Activated CD4-positive, alpha-beta memory T cell treated with anti-CD3 and anti-CD28 coated beads, Interleukin-2, amount 10 ng/mL, durations not matched to agents 7 days and 5 days (primary cell): Measurements from ENCODE around the gene PHC2. TPM values are rescaled to one million over a fixed set of nuclear protein-coding genes. Genes with fewer than 3 reads are reported as not detected.

Experiments used
- CTCF ChIA-PET: fragments of 350-600 bp; sonication (Branson Sonifier 250); formaldehyde crosslinking; loops from one replicate; lab custom pipeline; 2021; ENCODE audit warnings: antibody characterized with exemption, inconsistent platforms; lab: Charles Lee
- POLR2A ChIA-PET: fragments of 350-600 bp; sonication (Branson Sonifier 250); formaldehyde crosslinking; loops from one replicate; lab custom pipeline; 2021; ENCODE audit warnings: antibody characterized with exemption; lab: Charles Lee
- DNase-seq: peaks from one replicate; pipeline ENCODE4 v3.0.0-alpha.2; 2020
- H3K27ac Mint-ChIP-seq: one replicate; pipeline ENCODE4 v1.8.0; 2021; ENCODE audit warnings: mild to moderate bottlenecking, mixed read lengths
- H3K27me3 Mint-ChIP-seq: one replicate; pipeline ENCODE4 v1.8.0; 2021; ENCODE audit warnings: mixed read lengths
- H3K36me3 Mint-ChIP-seq: one replicate; pipeline ENCODE4 v1.8.0; 2021; ENCODE audit warnings: low read depth, mixed read lengths
- H3K4me1 Mint-ChIP-seq: one replicate; pipeline ENCODE4 v1.8.0; 2021; ENCODE audit warnings: mixed read lengths
- H3K4me3 Mint-ChIP-seq: one replicate; pipeline ENCODE4 v1.8.0; 2021; ENCODE audit warnings: mild to moderate bottlenecking, mixed read lengths
- H3K9me3 Mint-ChIP-seq: one replicate; pipeline ENCODE4 v1.8.0; 2021; ENCODE audit warnings: mixed read lengths
- total RNA-seq, 2 experiments: library from RNA; stranded (reverse); gene quantifications; one replicate each; pipeline ENCODE4 v1.2.3, GENCODE V29; 2021

The PHC2 gene
- total RNA-seq, 2 experiments from 2014 or later: 41.3 to 42.9 TPM

GRCh38 chr1:33346533-33346926, 84.4 kb downstream of the PHC2 start:
- ChIA-PET POLR2A (no interaction called here), CTCF (no interaction called here)
- Mint-ChIP-seq H3K27ac (no peak overlapping the region), H3K27me3 (peaks cover 3% of the 10 kb centered on the region), H3K4me1 (peaks cover 47% of the 10 kb centered on the region), H3K36me3 (peaks cover 37% of the 10 kb centered on the region), H3K4me3 (peak overlapping the region; percentile 82), H3K9me3 (no peaks in the 10 kb centered on the region)
- DNase-seq: no peak

- H3K27me3 Mint-ChIP-seq: no peaks in the 10 kb centered on the region
- CTCF ChIA-PET: no interaction called here
Observed at GRCh38 chr1:33344896-33345560, 85.9 kb downstream of the PHC2 start.

GRCh38 chr1:33343539-33343938, 87.4 kb downstream of the PHC2 start:
- ChIA-PET CTCF (no interaction called here), POLR2A (no interaction called here)
- Mint-ChIP-seq H3K4me3 (no peak overlapping the region), H3K27ac (no peak overlapping the region), H3K27me3 (no peaks in the 10 kb centered on the region), H3K9me3 (no peaks in the 10 kb centered on the region), H3K36me3 (peaks cover 33% of the 10 kb centered on the region), H3K4me1 (peaks cover 36% of the 10 kb centered on the region)
- DNase-seq: no peak

More at GRCh38 chr1:33344896-33345560, 85.9 kb downstream of the PHC2 start:
- Mint-ChIP-seq H3K36me3 (peaks cover 39% of the 10 kb centered on the region), H3K27ac (no peak overlapping the region), H3K4me1 (peaks cover 37% of the 10 kb centered on the region), H3K4me3 (no peak overlapping the region), H3K9me3 (no peaks in the 10 kb centered on the region)
- POLR2A ChIA-PET: no interaction called here
- no peak for DNase-seq

- no peaks in the 10 kb centered on the region for H3K27me3 Mint-ChIP-seq
- H3K9me3 Mint-ChIP-seq: no peaks in the 10 kb centered on the region
- H3K4me3 Mint-ChIP-seq: no peak overlapping the region
- ChIA-PET CTCF (no interaction called here), POLR2A (interaction anchor here (0.6 to 1.1 kb wide), 2 partner anchors 39 to 99 kb away, joined by 4 read pairs; no protein-coding TSS in a partner anchor)
- H3K27ac Mint-ChIP-seq: no peak overlapping the region
- H3K36me3 Mint-ChIP-seq: peaks cover 27% of the 10 kb centered on the region
- DNase-seq: no peak
- H3K4me1 Mint-ChIP-seq: peaks cover 23% of the 10 kb centered on the region
Observed at GRCh38 chr1:33342041-33342723, 88.7 kb downstream of the PHC2 start.

- Mint-ChIP-seq H3K27ac (no peak overlapping the region), H3K4me3 (no peak overlapping the region), H3K4me1 (peaks cover 13% of the 10 kb centered on the region), H3K9me3 (no peaks in the 10 kb centered on the region), H3K27me3 (no peaks in the 10 kb centered on the region), H3K36me3 (peaks cover 17% of the 10 kb centered on the region)
- POLR2A ChIA-PET: no interaction called here
- CTCF ChIA-PET: no interaction called here
- DNase-seq: no peak
Observed at GRCh38 chr1:33341190-33341589, 89.7 kb downstream of the PHC2 start.

GRCh38 chr1:33339413-33339812, 91.5 kb downstream of the PHC2 start:
- Mint-ChIP-seq H3K9me3 (no peaks in the 10 kb centered on the region), H3K27ac (no peak overlapping the region), H3K27me3 (no peaks in the 10 kb centered on the region), H3K4me3 (no peak overlapping the region), H3K4me1 (peaks cover 10% of the 10 kb centered on the region), H3K36me3 (peaks cover 14% of the 10 kb centered on the region)
- DNase-seq: no peak
- ChIA-PET CTCF (interaction anchor here (2.0 kb wide), 1 partner anchor 44 kb away, joined by 7 read pairs; no protein-coding TSS in a partner anchor), POLR2A (interaction anchor here (1.5 kb wide), 1 partner anchor 9 kb away, joined by 5 read pairs; no protein-coding TSS in a partner anchor)

- no peak overlapping the region for H3K27ac Mint-ChIP-seq
- H3K4me3 Mint-ChIP-seq: no peak overlapping the region
- CTCF ChIA-PET: interaction anchor here (2.0 kb wide), 1 partner anchor 43 kb away, joined by 7 read pairs; no protein-coding TSS in a partner anchor
- DNase-seq: no peak
- peaks cover 19% of the 10 kb centered on the region for H3K36me3 Mint-ChIP-seq
- no peaks in the 10 kb centered on the region for H3K9me3 Mint-ChIP-seq
- peaks cover 10% of the 10 kb centered on the region for H3K4me1 Mint-ChIP-seq
- POLR2A ChIA-PET: interaction anchor here (1.5 kb wide), 1 partner anchor 10 kb away, joined by 5 read pairs; no protein-coding TSS in a partner anchor
- no peaks in the 10 kb centered on the region for H3K27me3 Mint-ChIP-seq
Observed at GRCh38 chr1:33338440-33339211, 92.3 kb downstream of the PHC2 start.

- no peak overlapping the region for H3K4me3 Mint-ChIP-seq
- ChIA-PET CTCF (interaction anchor here (2.0 kb wide), 1 partner anchor 42 kb away, joined by 7 read pairs; no protein-coding TSS in a partner anchor), POLR2A (no interaction called here)
- no peak overlapping the region for H3K27ac Mint-ChIP-seq
- no peak for DNase-seq
- H3K36me3 Mint-ChIP-seq: peaks cover 24% of the 10 kb centered on the region
- H3K27me3 Mint-ChIP-seq: no peaks in the 10 kb centered on the region
- no peaks in the 10 kb centered on the region for H3K9me3 Mint-ChIP-seq
- H3K4me1 Mint-ChIP-seq: peaks cover 10% of the 10 kb centered on the region
Observed at GRCh38 chr1:33338048-33338439, 92.9 kb downstream of the PHC2 start.

GRCh38 chr1:33337441-33337840, 93.5 kb downstream of the PHC2 start:
- peaks cover 20% of the 10 kb centered on the region for H3K36me3 Mint-ChIP-seq
- CTCF ChIA-PET: no interaction called here
- H3K4me1 Mint-ChIP-seq: peaks cover 9% of the 10 kb centered on the region
- H3K27ac Mint-ChIP-seq: no peak overlapping the region
- no peak overlapping the region for H3K4me3 Mint-ChIP-seq
- H3K27me3 Mint-ChIP-seq: no peaks in the 10 kb centered on the region
- no peak for DNase-seq
- POLR2A ChIA-PET: no interaction called here
- H3K9me3 Mint-ChIP-seq: no peaks in the 10 kb centered on the region

- H3K27ac Mint-ChIP-seq: no peak overlapping the region
- H3K4me1 Mint-ChIP-seq: peaks cover 9% of the 10 kb centered on the region
- no peak overlapping the region for H3K4me3 Mint-ChIP-seq
- H3K27me3 Mint-ChIP-seq: no peaks in the 10 kb centered on the region
- peaks cover 28% of the 10 kb centered on the region for H3K36me3 Mint-ChIP-seq
- ChIA-PET POLR2A (interaction anchor here (0.6 kb wide), 1 partner anchor 236 kb away, joined by 3 read pairs; no protein-coding TSS in a partner anchor), CTCF (interaction anchor here (0.7 to 1.4 kb wide), 2 partner anchors 41 to 916 kb away, joined by 4 to 7 read pairs; no protein-coding TSS in a partner anchor)
- no peak for DNase-seq
- no peaks in the 10 kb centered on the region for H3K9me3 Mint-ChIP-seq
Observed at GRCh38 chr1:33336580-33336979, 94.3 kb downstream of the PHC2 start.

GRCh38 chr1:33335020-33335419, 95.9 kb downstream of the PHC2 start:
- no peaks in the 10 kb centered on the region for H3K9me3 Mint-ChIP-seq
- H3K27ac Mint-ChIP-seq: no peak overlapping the region
- CTCF ChIA-PET: no interaction called here
- no peak overlapping the region for H3K4me3 Mint-ChIP-seq
- no peaks in the 10 kb centered on the region for H3K27me3 Mint-ChIP-seq
- DNase-seq: no peak
- peaks cover 28% of the 10 kb centered on the region for H3K36me3 Mint-ChIP-seq
- POLR2A ChIA-PET: interaction anchor here (1.7 kb wide), 1 partner anchor 14 kb away, joined by 4 read pairs; no protein-coding TSS in a partner anchor
- H3K4me1 Mint-ChIP-seq: peaks cover 5% of the 10 kb centered on the region

- no peaks in the 10 kb centered on the region for H3K27me3 Mint-ChIP-seq
- H3K4me3 Mint-ChIP-seq: no peak overlapping the region
- H3K36me3 Mint-ChIP-seq: peaks cover 37% of the 10 kb centered on the region
- ChIA-PET CTCF (no interaction called here), POLR2A (interaction anchor here (1.7 kb wide), 1 partner anchor 15 kb away, joined by 4 read pairs; no protein-coding TSS in a partner anchor)
- no peaks in the 10 kb centered on the region for H3K9me3 Mint-ChIP-seq
- peaks cover 4% of the 10 kb centered on the region for H3K4me1 Mint-ChIP-seq
- no peak overlapping the region for H3K27ac Mint-ChIP-seq
- DNase-seq: no peak
Observed at GRCh38 chr1:33334081-33334552, 96.8 kb downstream of the PHC2 start.
